C1 segment of cervical spinal cord (tissue), 14 donors: ENCODE measurements around the gene MAEA.
A peak's percentile ranks its signal among the peaks of the same experiment; 100 is the strongest.

ENCODE experiments used
- DNase-seq, 14 donors: peaks; one replicate each; lab custom pipeline; 2025; lab: John Stamatoyannopoulos, UW

Gene MAEA

GRCh38 chr4:1289207-1290164, at the start of gene MAEA:
TSS of gene MAEA (plus strand) at chr4:1289891. CDS start at chr4:1289914, 23 bp downstream.
- peak; percentile 74 to 98 (median 96) for DNase-seq

- DNase-seq, result no peak
Observed at GRCh38 chr4:1239950-1240307, 49.8 kb upstream of the MAEA start.

- no peak for DNase-seq
Observed at GRCh38 chr4:1240721-1241465, 48.8 kb upstream of the MAEA start.

GRCh38 chr4:1241466-1241935, 48.2 kb upstream of the MAEA start:
- DNase-seq, result no peak

- DNase-seq, result peak in 1 of 14 donors; percentile 40
Observed at GRCh38 chr4:1241936-1242505, 47.7 kb upstream of the MAEA start.

- no peak for DNase-seq
Observed at GRCh38 chr4:1242506-1243450, 46.9 kb upstream of the MAEA start.

- DNase-seq, result peak in 2 of 14 donors; percentile 9 to 29
Observed at GRCh38 chr4:1243451-1244080, 46.1 kb upstream of the MAEA start.

- no peak for DNase-seq
Observed at GRCh38 chr4:1244081-1244977, 45.4 kb upstream of the MAEA start.

GRCh38 chr4:1244978-1245471, 44.7 kb upstream of the MAEA start:
- peak in 1 of 14 donors; percentile 26 for DNase-seq

GRCh38 chr4:1245481-1246051, 44.1 kb upstream of the MAEA start:
- no peak for DNase-seq

GRCh38 chr4:1246111-1246881, 43.4 kb upstream of the MAEA start:
- peak in 1 of 14 donors; percentile 52 for DNase-seq

GRCh38 chr4:1246901-1247863, 42.5 kb upstream of the MAEA start:
- no peak for DNase-seq

- peak in 1 of 14 donors; percentile 59 for DNase-seq
Observed at GRCh38 chr4:1247864-1248244, 41.8 kb upstream of the MAEA start.

- DNase-seq, result peak in 13 of 14 donors; percentile 35 to 98 (median 91)
Observed at GRCh38 chr4:1248245-1249147, 41.2 kb upstream of the MAEA start, which contains the start of gene CTBP1. TSS of gene CTBP1 (minus strand) at chr4:1249130. CDS start at chr4:1241331, 7,799 bp downstream.

GRCh38 chr4:1249148-1249730, 40.5 kb upstream of the MAEA start:
- DNase-seq, result peak in 13 of 14 donors; percentile 45 to 91 (median 75)
